ENCODE data around the gene AGBL4.

The AGBL4 gene

GRCh38 chr1:49183489-49183888 is 840.3 kb downstream of the AGBL4 start:
- TF ChIP-seq ZNF311 (tag by site-specific recombination; IDR thresholded peaks at IDR 0.05; ENCODE audit: borderline replicate concordance): no peak
- TF ChIP-seq WT1 (tag by site-specific recombination; IDR thresholded peaks at IDR 0.05): no peak
- TF ChIP-seq FEZF1 (tag by site-specific recombination; IDR thresholded peaks at IDR 0.05): no peak
- no peak for TF ChIP-seq ZNF658 (tag by site-specific recombination; IDR thresholded peaks at IDR 0.05)
- TF ChIP-seq ZNF416 (tag by site-specific recombination; IDR thresholded peaks at IDR 0.05): no peak
- no peak for TF ChIP-seq ZNF433 (tag by site-specific recombination; IDR thresholded peaks at IDR 0.05; ENCODE audit: low read depth)
- no peak for TF ChIP-seq KLF9 (tag by site-specific recombination; IDR thresholded peaks at IDR 0.05; ENCODE audit: low read depth)
- TF ChIP-seq ZNF518A (tag by site-specific recombination; conservative IDR thresholded peaks at IDR 0.05; ENCODE audit: low read depth): no peak
- no peak for TF ChIP-seq ZBTB49 (tag by site-specific recombination; IDR thresholded peaks at IDR 0.05; ENCODE audit: low read depth)
- no peak for TF ChIP-seq ZNF362 (tag by site-specific recombination; IDR thresholded peaks at IDR 0.05)
- TF ChIP-seq ELK4 (IDR thresholded peaks at IDR 0.05; ENCODE audit: borderline replicate concordance, low read depth, low read length): no peak
- no peak for TF ChIP-seq YY1 (tag by site-specific recombination; IDR thresholded peaks at IDR 0.05)
- no peak for TF ChIP-seq GLIS2 (tag by site-specific recombination; IDR thresholded peaks at IDR 0.05)
- no peak for TF ChIP-seq ZNF473 (tag by site-specific recombination; IDR thresholded peaks at IDR 0.05)
- TF ChIP-seq ZNF169 (tag by site-specific recombination; IDR thresholded peaks at IDR 0.05): no peak
- no peak for TF ChIP-seq ZSCAN18 (tag by site-specific recombination; IDR thresholded peaks at IDR 0.05)
- no peak for TF ChIP-seq ZNF223 (tag by site-specific recombination; IDR thresholded peaks at IDR 0.05)
- no peak for TF ChIP-seq ZNF530 (tag by site-specific recombination; IDR thresholded peaks at IDR 0.05; ENCODE audit: low read depth)
- no peak for TF ChIP-seq ZNF449 (tag by site-specific recombination; IDR thresholded peaks at IDR 0.05)
- no peak for TF ChIP-seq ZBTB17 (tag by site-specific recombination; IDR thresholded peaks at IDR 0.05)
- ChIA-PET CTCF (no interaction called here), POLR2A (no interaction called here)
- H3K4me3 ChIP-seq (ENCODE audit: low read depth, low read length): no peak overlapping the region
- no peaks in the 10 kb centered on the region for H3K36me3 ChIP-seq (ENCODE audit: control insufficient read depth in 2 of 2, insufficient read depth in 1 of 2, low read length in 2 of 2)
- no peaks in the 10 kb centered on the region for H3K9me3 ChIP-seq (ENCODE audit: control insufficient read depth, insufficient read depth, low read depth, low read length)
- no peaks in the 10 kb centered on the region for H3K4me1 ChIP-seq (ENCODE audit: control insufficient read depth, insufficient read depth, low read length)
- no peak overlapping the region for H3K27ac ChIP-seq (ENCODE audit: extremely low read depth, low read depth, low read length)

Data from HEK293 (cell line).